Hepatocyte (in vitro differentiated cells): Measurements from ENCODE around the gene TBX5.
A peak's percentile ranks its signal among the peaks of the same experiment; 100 is the strongest.

Experiments
- EZH2 ChIP-seq: fragments of 200-600 bp; sonication (generic); IDR thresholded peaks from 2 replicates; pipeline ENCODE4 v1.6.1; 2016; ENCODE audit warnings: antibody characterized with exemption, mild to moderate bottlenecking, borderline replicate concordance
- TF ChIP-seq, protein P1 (sequence below): fragments of 200-600 bp; sonication (generic); IDR thresholded peaks from 2 replicates; pipeline ENCODE4 v1.5.1; 2016; ENCODE audit warnings: antibody characterized with exemption, mild to moderate bottlenecking; ENCODE audit not compliant: poor library complexity

DNA sequence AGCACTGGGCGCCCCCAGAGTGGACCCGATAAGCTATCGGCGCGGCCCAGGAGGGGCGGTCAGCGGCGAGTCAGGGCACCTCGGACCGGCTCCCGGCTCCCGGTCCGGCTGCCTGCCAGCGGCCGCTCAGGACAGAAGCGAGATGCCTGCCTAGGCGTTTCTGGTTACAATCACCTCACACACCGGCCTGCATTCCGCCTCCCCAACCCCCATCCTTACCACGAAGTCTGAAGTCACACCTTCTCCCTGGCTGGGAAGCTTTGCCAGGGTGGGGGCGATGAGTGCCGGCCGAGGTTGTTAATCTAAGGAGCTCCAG lies 42.6 kb upstream of the TBX5 start:
- TF ChIP-seq, protein P1, sequence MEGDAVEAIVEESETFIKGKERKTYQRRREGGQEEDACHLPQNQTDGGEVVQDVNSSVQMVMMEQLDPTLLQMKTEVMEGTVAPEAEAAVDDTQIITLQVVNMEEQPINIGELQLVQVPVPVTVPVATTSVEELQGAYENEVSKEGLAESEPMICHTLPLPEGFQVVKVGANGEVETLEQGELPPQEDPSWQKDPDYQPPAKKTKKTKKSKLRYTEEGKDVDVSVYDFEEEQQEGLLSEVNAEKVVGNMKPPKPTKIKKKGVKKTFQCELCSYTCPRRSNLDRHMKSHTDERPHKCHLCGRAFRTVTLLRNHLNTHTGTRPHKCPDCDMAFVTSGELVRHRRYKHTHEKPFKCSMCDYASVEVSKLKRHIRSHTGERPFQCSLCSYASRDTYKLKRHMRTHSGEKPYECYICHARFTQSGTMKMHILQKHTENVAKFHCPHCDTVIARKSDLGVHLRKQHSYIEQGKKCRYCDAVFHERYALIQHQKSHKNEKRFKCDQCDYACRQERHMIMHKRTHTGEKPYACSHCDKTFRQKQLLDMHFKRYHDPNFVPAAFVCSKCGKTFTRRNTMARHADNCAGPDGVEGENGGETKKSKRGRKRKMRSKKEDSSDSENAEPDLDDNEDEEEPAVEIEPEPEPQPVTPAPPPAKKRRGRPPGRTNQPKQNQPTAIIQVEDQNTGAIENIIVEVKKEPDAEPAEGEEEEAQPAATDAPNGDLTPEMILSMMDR = no peak
- TF ChIP-seq EZH2 = peak; percentile 28
